ENCODE data around the gene PPARA. TPM values are rescaled to one million over a fixed set of nuclear protein-coding genes. Genes with fewer than 3 reads are reported as not detected.
"Not testable (repeated sequence)": the region's sequence is repeated elsewhere in the genome, so short reads cannot be mapped to it uniquely, and the experiment has no call there.

Gene PPARA
- total RNA-seq, 1 experiment from 2014 or later, result 7.7 TPM

DNA sequence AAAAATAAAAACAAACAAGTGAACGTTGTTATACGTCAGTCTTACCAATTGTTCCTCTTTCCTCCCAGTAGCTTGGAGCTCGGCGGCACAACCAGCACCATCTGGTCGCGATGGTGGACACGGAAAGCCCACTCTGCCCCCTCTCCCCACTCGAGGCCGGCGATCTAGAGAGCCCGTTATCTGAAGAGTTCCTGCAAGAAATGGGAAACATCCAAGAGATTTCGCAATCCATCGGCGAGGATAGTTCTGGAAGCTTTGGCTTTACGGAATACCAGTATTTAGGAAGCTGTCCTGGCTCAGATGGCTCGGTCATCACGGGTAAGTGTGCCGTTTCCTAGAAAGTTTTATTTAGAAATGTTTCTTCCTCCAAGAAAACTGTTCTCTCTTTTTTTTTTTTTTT, 47.9 kb downstream of the PPARA start:
- ChIA-PET CTCF (no interaction called here), POLR2A (ENCODE audit: unreplicated experiment) (no interaction called here)
- intact Hi-C loops (cut with micrococcal nuclease), result no loop called here

GRCh38 chr22:46198806-46199205, 48.5 kb downstream of the PPARA start:
- H3K4me3 ChIP-seq (ENCODE audit: low read length); H3F3A ChIP-seq (ENCODE audit: low read length, unreplicated experiment); H3K27ac ChIP-seq (ENCODE audit: low read length); POLR2A ChIA-PET (ENCODE audit: unreplicated experiment); H3K9me3 ChIP-seq (ENCODE audit: low read length); intact Hi-C loops (cut with micrococcal nuclease); H3K9ac ChIP-seq (ENCODE audit: low read length); H2AFZ ChIP-seq (ENCODE audit: low read length); H3K9me2 ChIP-seq (replicated peaks; ENCODE audit: low read length); H4K20me1 ChIP-seq (ENCODE audit: low read length); H3K27me3 ChIP-seq (ENCODE audit: low read length); ATAC-seq; DNase-seq; H3K4me2 ChIP-seq (ENCODE audit: low read length); BruUV-seq (replicated peaks); H3K79me2 ChIP-seq (ENCODE audit: low read length); CTCF ChIA-PET; H3K36me3 ChIP-seq (ENCODE audit: low read depth, low read length); H3K4me1 ChIP-seq (ENCODE audit: insufficient read depth, low read length): not testable (repeated sequence)

More for the DNA sequence above, 47.9 kb downstream of the PPARA start:
- H3K36me3 ChIP-seq (ENCODE audit: low read depth, low read length), result no peaks in the 10 kb centered on the region
- DNase-seq, result no peak
- no peak overlapping the region for H3K4me2 ChIP-seq (ENCODE audit: low read length)
- H3K9me3 ChIP-seq (ENCODE audit: low read length), result no peaks in the 10 kb centered on the region
- no peaks in the 10 kb centered on the region for H3K4me1 ChIP-seq (ENCODE audit: insufficient read depth, low read length)
- no peak for ATAC-seq
- no peak overlapping the region for H3K4me3 ChIP-seq (ENCODE audit: low read length)
- no peaks in the 10 kb centered on the region for H3K79me2 ChIP-seq (ENCODE audit: low read length)
- H2AFZ ChIP-seq (ENCODE audit: low read length), result no peak overlapping the region
- TF ChIP-seq CTCF (conservative IDR thresholded peaks at IDR 0.05; ENCODE audit: low read depth, low read length), result no peak
- H4K20me1 ChIP-seq (ENCODE audit: low read length), result no peaks in the 10 kb centered on the region
- BruUV-seq (replicated peaks), result no TSS peak
- H3K9me2 ChIP-seq (replicated peaks; ENCODE audit: low read length), result no peaks in the 10 kb centered on the region
- no peaks in the 10 kb centered on the region for H3F3A ChIP-seq (ENCODE audit: low read length, unreplicated experiment)
- H3K9ac ChIP-seq (ENCODE audit: low read length), result no peak overlapping the region
- H3K27ac ChIP-seq (ENCODE audit: low read length), result no peak overlapping the region
- no peaks in the 10 kb centered on the region for H3K27me3 ChIP-seq (ENCODE audit: low read length)

GRCh38 chr22:46201059-46201757, 50.9 kb downstream of the PPARA start:
- H3K9me3 ChIP-seq (ENCODE audit: low read length), result no peaks in the 10 kb centered on the region

More at GRCh38 chr22:46201059-46201757, 50.9 kb downstream of the PPARA start:
- H3F3A ChIP-seq (ENCODE audit: low read length, unreplicated experiment), result no peaks in the 10 kb centered on the region
- no peaks in the 10 kb centered on the region for H3K27me3 ChIP-seq (ENCODE audit: low read length)
- H3K4me2 ChIP-seq (ENCODE audit: low read length), result no peak overlapping the region
- H2AFZ ChIP-seq (ENCODE audit: low read length), result no peak overlapping the region
- no peak overlapping the region for H3K9ac ChIP-seq (ENCODE audit: low read length)
- ChIA-PET POLR2A (ENCODE audit: unreplicated experiment) (no interaction called here), CTCF (no interaction called here)
- H3K9me2 ChIP-seq (replicated peaks; ENCODE audit: low read length), result no peaks in the 10 kb centered on the region
- intact Hi-C loops (cut with micrococcal nuclease), result no loop called here
- ATAC-seq (no peak), DNase-seq (no peak)
- H3K36me3 ChIP-seq (ENCODE audit: low read depth, low read length), result no peaks in the 10 kb centered on the region
- H3K4me3 ChIP-seq (ENCODE audit: low read length), result no peak overlapping the region
- no peaks in the 10 kb centered on the region for H3K79me2 ChIP-seq (ENCODE audit: low read length)
- BruUV-seq (replicated peaks), result no TSS peak
- no peaks in the 10 kb centered on the region for H4K20me1 ChIP-seq (ENCODE audit: low read length)
- no peak overlapping the region for H3K27ac ChIP-seq (ENCODE audit: low read length)
- H3K4me1 ChIP-seq (ENCODE audit: insufficient read depth, low read length), result no peaks in the 10 kb centered on the region
- no peak for TF ChIP-seq EZH2 (IDR thresholded peaks at IDR 0.05; ENCODE audit: low read length, unreplicated experiment)
- TF ChIP-seq EZH2phosphoT487 (IDR thresholded peaks at IDR 0.05; ENCODE audit: borderline replicate concordance, low read length), result no peak
- no peak for TF ChIP-seq CTCF (conservative IDR thresholded peaks at IDR 0.05; ENCODE audit: low read depth, low read length)
